IMR-90 (cell line): Measurements from ENCODE around the gene FBRSL1. TPM values are rescaled to one million over a fixed set of nuclear protein-coding genes. Genes with fewer than 3 reads are reported as not detected.

Experiments
- ATAC-seq: fragments of 200-7000 bp; cut with Tn5 transposase; 2 replicates; pipeline ENCODE4 v1.9.1; 2020; ENCODE audit warnings: low read depth, mild to moderate bottlenecking, moderate library complexity
- BruUV-seq: library from RNA; stranded (reverse); fragments of 400-500 nt; replicated peaks from 2 replicates; lab custom pipeline; 2021; lab: Mats Ljungman, UMichigan
- CTCF ChIA-PET: fragments of 300-600 bp; formaldehyde crosslinking; extraction: SDS; loops from one replicate; lab custom pipeline; 2021; ENCODE audit warnings: antibody characterized with exemption; lab: Yijun Ruan, JAX
- POLR2A ChIA-PET: fragments of 300-600 bp; sonication (Branson Sonifier 250); formaldehyde crosslinking; loops from one replicate; lab custom pipeline; 2022; ENCODE audit warnings: antibody characterized with exemption; ENCODE audit not compliant: unreplicated experiment; lab: Charles Lee
- DNase-seq: peaks from one replicate; pipeline ENCODE4 v3.0.0; 2013
- H2AFZ ChIP-seq: replicated peaks from 2 replicates; pipeline ENCODE3; 2013; ENCODE audit warnings: low read length, mild to moderate bottlenecking; ENCODE audit not compliant: poor library complexity
- H2AK5ac ChIP-seq: 2 replicates; pipeline ENCODE4 v1.6.1; 2013; ENCODE audit warnings: low read depth, low read length, inconsistent platforms
- H2AK9ac ChIP-seq: replicated peaks from 2 replicates; pipeline ENCODE3; 2013; ENCODE audit warnings: mild to moderate bottlenecking, low read depth, low read length, moderate library complexity; ENCODE audit not compliant: poor library complexity
- H2BK120ac ChIP-seq: 2 replicates; pipeline ENCODE4 v1.6.1; 2013; ENCODE audit warnings: low read depth, low read length, inconsistent platforms
- H2BK15ac ChIP-seq: 3 replicates; pipeline ENCODE4 v1.6.1; 2013; ENCODE audit warnings: low read depth, low read length, inconsistent platforms
- H2BK20ac ChIP-seq: 2 replicates; pipeline ENCODE4 v1.6.1; 2013; ENCODE audit warnings: low read depth, mild to moderate bottlenecking, inconsistent platforms, low read length, moderate library complexity
- H2BK5ac ChIP-seq: 2 replicates; pipeline ENCODE4 v1.6.1; 2013; ENCODE audit warnings: mild to moderate bottlenecking, low read depth, low read length, inconsistent platforms; ENCODE audit not compliant: poor library complexity, severe bottlenecking
- H3K14ac ChIP-seq: replicated peaks from 2 replicates; pipeline ENCODE4 v1.6.1; 2013; ENCODE audit warnings: low read depth, low read length, inconsistent platforms
- H3K18ac ChIP-seq: 2 replicates; pipeline ENCODE4 v1.6.1; 2013; ENCODE audit warnings: low read depth, low read length, control low read depth
- H3K23ac ChIP-seq: 2 replicates; pipeline ENCODE4 v1.6.1; 2013; ENCODE audit warnings: low read depth, low read length, inconsistent platforms
- H3K27ac ChIP-seq: 2 replicates; pipeline ENCODE4 v1.5.1; 2013; ENCODE audit warnings: mild to moderate bottlenecking, control low read depth, low read length; ENCODE audit not compliant: insufficient read depth
- H3K27me3 ChIP-seq: 2 replicates; pipeline ENCODE4 v1.6.1; 2013; ENCODE audit warnings: low read length; ENCODE audit not compliant: control insufficient read depth, insufficient read depth
- H3K36me3 ChIP-seq: 2 replicates; pipeline ENCODE4 v1.6.1; 2013; ENCODE audit warnings: low read length, mixed read lengths; ENCODE audit not compliant: control insufficient read depth, insufficient read depth
- H3K4ac ChIP-seq: 2 replicates; pipeline ENCODE4 v1.6.1; 2013; ENCODE audit warnings: low read depth, low read length, inconsistent platforms
- H3K4me1 ChIP-seq: 2 replicates; pipeline ENCODE4 v1.6.1; 2013; ENCODE audit warnings: low read length, mixed read lengths; ENCODE audit not compliant: control insufficient read depth, insufficient read depth
- H3K4me2 ChIP-seq: 2 replicates; pipeline ENCODE4 v1.6.1; 2013; ENCODE audit warnings: low read depth, mild to moderate bottlenecking, control low read depth, low read length, moderate library complexity
- H3K4me3 ChIP-seq: 2 replicates; pipeline ENCODE4 v1.5.1; 2013; ENCODE audit warnings: low read depth, mild to moderate bottlenecking, control low read depth, low read length, moderate library complexity; ENCODE audit not compliant: insufficient read depth
- H3K56ac ChIP-seq: 2 replicates; pipeline ENCODE4 v1.6.1; 2013; ENCODE audit warnings: low read length, inconsistent platforms; ENCODE audit not compliant: insufficient read depth; ENCODE audit errors: extremely low read depth
- H3K79me1 ChIP-seq, 2 experiments: 2 replicates each; pipeline ENCODE4 v1.6.1; 2013; ENCODE audit warnings: low read length in 2 of 2, inconsistent platforms in 1 of 2, low read depth in 1 of 2
- H3K9ac ChIP-seq: 2 replicates; pipeline ENCODE4 v1.6.1; 2013; ENCODE audit warnings: low read depth, low read length, control low read depth
- H3K9me1 ChIP-seq: 2 replicates; pipeline ENCODE4 v1.6.1; 2013; ENCODE audit warnings: low read length, inconsistent platforms; ENCODE audit not compliant: insufficient read depth
- H3K9me3 ChIP-seq: 2 replicates; pipeline ENCODE4 v1.6.1; 2013; ENCODE audit warnings: low read length; ENCODE audit not compliant: control insufficient read depth, insufficient read depth
- H4K20me1 ChIP-seq: 2 replicates; pipeline ENCODE4 v1.6.1; 2013; ENCODE audit warnings: low read length, inconsistent platforms; ENCODE audit not compliant: insufficient read depth
- H4K5ac ChIP-seq: 2 replicates; pipeline ENCODE4 v1.6.1; 2013; ENCODE audit warnings: mild to moderate bottlenecking, low read depth, low read length, control low read depth
- H4K8ac ChIP-seq, 2 experiments: 2 replicates each; pipeline ENCODE4 v1.6.1; 2013; ENCODE audit warnings: low read depth in 2 of 2, low read length in 2 of 2, control low read depth in 1 of 2, inconsistent platforms in 1 of 2
- H4K91ac ChIP-seq: 2 replicates; pipeline ENCODE4 v1.6.1; 2013; ENCODE audit warnings: low read depth, low read length, inconsistent platforms; ENCODE audit not compliant: insufficient read depth
- FOS ChIP-seq: fragments of 150-350 bp; IDR thresholded peaks from 2 replicates; pipeline ENCODE4 v1.6.1; 2016; ENCODE audit warnings: low read depth, low read length
- MAFK ChIP-seq: IDR thresholded peaks from 2 replicates; pipeline ENCODE4 v1.6.1; 2012; ENCODE audit warnings: low read depth, low read length, improper control_type of control experiment
- POLR2A ChIP-seq: IDR thresholded peaks from 2 replicates; pipeline ENCODE4 v1.6.1; 2012; ENCODE audit warnings: mild to moderate bottlenecking, low read depth, low read length
- WGBS, 2 experiments: methylation state at CpG; one replicate each; pipeline versions ENCODE4 v1.1.5 to v1.1.7; 2013; ENCODE audit warnings: missing lambda C conversion rate in 2 of 2; ENCODE audit not compliant: insufficient read length in 1 of 2; ENCODE audit errors: extremely low coverage in 2 of 2; 5-methylcytosine and 5-hydroxymethylcytosine counted together
- dilution Hi-C: fragments of 300-500 bp; cut with HindIII; formaldehyde crosslinking; loops from one replicate; pipeline ENCODE4 v1.14.3; 2018; ENCODE audit warnings: low sequenced_read_pairs; ENCODE audit not compliant: unreplicated experiment
- in situ Hi-C: fragments of 300-500 bp; cut with MboI; formaldehyde crosslinking; loops from 3 replicates; pipeline ENCODE4 v1.14.3; 2019; ENCODE audit warnings: low sequenced_read_pairs, inconsistent platforms, mixed read lengths
- intact Hi-C: fragments of 100-400 bp; cut with micrococcal nuclease; formaldehyde crosslinking; loops from 2 replicates; pipeline ENCODE4 v1.10.0; 2022
- polyA plus RNA-seq, 3 experiments: library from polyadenylated mRNA; depleted of rRNA; stranded (reverse); fragments of >200 nt; gene quantifications; 2 replicates each; pipeline ENCODE4 v1.2.3, GENCODE V29; 2012; ENCODE audit warnings: low replicate concordance in 1 of 3
- total RNA-seq: library from RNA; depleted of rRNA; stranded (reverse); fragments of >200 nt; gene quantifications from 2 replicates; pipeline ENCODE4 v1.2.3, GENCODE V29; 2012
- TF ChIP-seq, protein P1 (sequence below): fragments of 150-350 bp; IDR thresholded peaks from 2 replicates; pipeline ENCODE4 v1.6.1; 2016; ENCODE audit warnings: low read depth, mild to moderate bottlenecking, low read length, moderate library complexity, borderline replicate concordance
- TF ChIP-seq, protein P2 (sequence below): conservative IDR thresholded peaks from 2 replicates; pipeline ENCODE4 v1.5.1; 2012; ENCODE audit warnings: mild to moderate bottlenecking, low read depth, low read length, improper control_type of control experiment

The FBRSL1 gene
- total and polyA plus RNA-seq, 2 of the 4 experiments (the other 2 are of a cell fraction) = 0.36 to 10.8 TPM

DNA sequence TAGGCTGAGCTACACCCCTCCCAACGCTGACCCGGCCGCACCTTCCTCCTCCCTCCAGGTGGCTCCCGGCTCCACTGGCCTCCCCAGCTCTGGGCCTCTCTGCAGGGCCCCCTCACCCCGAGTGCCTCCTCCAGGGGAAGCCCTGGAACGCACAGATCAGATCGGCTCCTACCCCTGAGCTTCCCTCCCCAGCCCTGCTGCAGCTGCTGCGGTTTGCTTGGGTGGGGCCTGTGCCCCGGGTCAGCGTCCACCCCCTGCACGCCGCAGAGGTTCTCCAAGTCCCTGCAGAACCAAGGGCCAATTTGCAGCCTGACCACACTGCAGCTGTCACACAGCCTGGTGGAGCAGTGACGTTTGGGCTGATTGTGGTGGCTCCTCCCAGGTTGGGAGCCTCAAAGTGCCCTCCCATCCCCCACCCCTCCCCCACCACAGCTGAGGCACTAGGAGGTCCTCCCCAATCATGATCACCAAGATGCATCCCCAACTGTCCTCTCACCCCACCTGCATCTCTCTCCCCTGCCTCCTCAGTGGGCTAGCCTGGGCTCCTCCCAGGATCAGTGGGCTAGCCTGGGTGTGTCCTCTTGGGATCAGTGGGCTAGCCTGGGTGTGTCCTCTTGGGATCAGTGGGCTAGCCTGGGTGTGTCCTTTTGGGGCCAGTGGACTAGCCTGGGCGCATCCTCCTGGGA, 12.8 kb upstream of the FBRSL1 start:
- H3K36me3 ChIP-seq = no peaks in the 10 kb centered on the region
- 60% methylated on average over 1 of the region's 14 CpGs; no CpG with 5 or more reads in 1 of the 2 experiments for WGBS, 2 experiments
- no peak overlapping the region for H3K18ac ChIP-seq
- H3K56ac ChIP-seq = no peak overlapping the region
- H2AK9ac ChIP-seq = no peak overlapping the region
- no peaks in the 10 kb centered on the region for H3K79me1 ChIP-seq
- H2BK120ac ChIP-seq = no peak overlapping the region
- H3K9me3 ChIP-seq = peaks cover 4% of the 10 kb centered on the region; the same call in 1 of the 2 replicates
- H2BK15ac ChIP-seq = no peak overlapping the region
- dilution Hi-C loops = no loop called here
- H4K5ac ChIP-seq = no peak overlapping the region
- H3K27me3 ChIP-seq = peaks cover 19% of the 10 kb centered on the region; the same call in 1 of the 2 replicates
- TF ChIP-seq POLR2A (no peak), MAFK (no peak), FOS (no peak)
- TF ChIP-seq, protein P1, sequence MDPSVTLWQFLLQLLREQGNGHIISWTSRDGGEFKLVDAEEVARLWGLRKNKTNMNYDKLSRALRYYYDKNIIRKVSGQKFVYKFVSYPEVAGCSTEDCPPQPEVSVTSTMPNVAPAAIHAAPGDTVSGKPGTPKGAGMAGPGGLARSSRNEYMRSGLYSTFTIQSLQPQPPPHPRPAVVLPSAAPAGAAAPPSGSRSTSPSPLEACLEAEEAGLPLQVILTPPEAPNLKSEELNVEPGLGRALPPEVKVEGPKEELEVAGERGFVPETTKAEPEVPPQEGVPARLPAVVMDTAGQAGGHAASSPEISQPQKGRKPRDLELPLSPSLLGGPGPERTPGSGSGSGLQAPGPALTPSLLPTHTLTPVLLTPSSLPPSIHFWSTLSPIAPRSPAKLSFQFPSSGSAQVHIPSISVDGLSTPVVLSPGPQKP = no peak
- TF ChIP-seq, protein P2, sequence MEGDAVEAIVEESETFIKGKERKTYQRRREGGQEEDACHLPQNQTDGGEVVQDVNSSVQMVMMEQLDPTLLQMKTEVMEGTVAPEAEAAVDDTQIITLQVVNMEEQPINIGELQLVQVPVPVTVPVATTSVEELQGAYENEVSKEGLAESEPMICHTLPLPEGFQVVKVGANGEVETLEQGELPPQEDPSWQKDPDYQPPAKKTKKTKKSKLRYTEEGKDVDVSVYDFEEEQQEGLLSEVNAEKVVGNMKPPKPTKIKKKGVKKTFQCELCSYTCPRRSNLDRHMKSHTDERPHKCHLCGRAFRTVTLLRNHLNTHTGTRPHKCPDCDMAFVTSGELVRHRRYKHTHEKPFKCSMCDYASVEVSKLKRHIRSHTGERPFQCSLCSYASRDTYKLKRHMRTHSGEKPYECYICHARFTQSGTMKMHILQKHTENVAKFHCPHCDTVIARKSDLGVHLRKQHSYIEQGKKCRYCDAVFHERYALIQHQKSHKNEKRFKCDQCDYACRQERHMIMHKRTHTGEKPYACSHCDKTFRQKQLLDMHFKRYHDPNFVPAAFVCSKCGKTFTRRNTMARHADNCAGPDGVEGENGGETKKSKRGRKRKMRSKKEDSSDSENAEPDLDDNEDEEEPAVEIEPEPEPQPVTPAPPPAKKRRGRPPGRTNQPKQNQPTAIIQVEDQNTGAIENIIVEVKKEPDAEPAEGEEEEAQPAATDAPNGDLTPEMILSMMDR = no peak
- no peak overlapping the region for H3K4ac ChIP-seq
- intact Hi-C loops = no loop called here
- no peak overlapping the region for H2AFZ ChIP-seq
- H3K27ac ChIP-seq = no peak overlapping the region
- no peak overlapping the region for H4K91ac ChIP-seq
- H2BK20ac ChIP-seq = no peak overlapping the region
- no peak overlapping the region for H3K4me2 ChIP-seq
- no peak overlapping the region for H4K8ac ChIP-seq
- H4K20me1 ChIP-seq = no peaks in the 10 kb centered on the region
- no peak overlapping the region for H3K14ac ChIP-seq
- in situ Hi-C loops = no loop called here
- H3K9ac ChIP-seq = no peak overlapping the region
- H3K4me3 ChIP-seq = no peak overlapping the region
- H3K9me1 ChIP-seq = no peaks in the 10 kb centered on the region
- BruUV-seq = no TSS peak
- CTCF ChIA-PET = no interaction called here
- POLR2A ChIA-PET = no interaction called here
- H3K23ac ChIP-seq = no peak overlapping the region
- no peaks in the 10 kb centered on the region for H3K4me1 ChIP-seq
- no peak overlapping the region for H2AK5ac ChIP-seq
- no peak for DNase-seq
- no peak for ATAC-seq
- no peak overlapping the region for H2BK5ac ChIP-seq
